HG02588 (cell line): Measurements from ENCODE around the gene SP140L.
"Not testable (repeated sequence)": the region's sequence is repeated elsewhere in the genome, so short reads cannot be mapped to it uniquely, and the experiment has no call there.

Experiments
- ATAC-seq: cut with Tn5 transposase; IDR thresholded peaks from one replicate; pipeline ENCODE4 v1.9.1; 2021; ENCODE audit warnings: mild to moderate bottlenecking, moderate library complexity; ENCODE audit not compliant: unreplicated experiment

The SP140L gene

DNA sequence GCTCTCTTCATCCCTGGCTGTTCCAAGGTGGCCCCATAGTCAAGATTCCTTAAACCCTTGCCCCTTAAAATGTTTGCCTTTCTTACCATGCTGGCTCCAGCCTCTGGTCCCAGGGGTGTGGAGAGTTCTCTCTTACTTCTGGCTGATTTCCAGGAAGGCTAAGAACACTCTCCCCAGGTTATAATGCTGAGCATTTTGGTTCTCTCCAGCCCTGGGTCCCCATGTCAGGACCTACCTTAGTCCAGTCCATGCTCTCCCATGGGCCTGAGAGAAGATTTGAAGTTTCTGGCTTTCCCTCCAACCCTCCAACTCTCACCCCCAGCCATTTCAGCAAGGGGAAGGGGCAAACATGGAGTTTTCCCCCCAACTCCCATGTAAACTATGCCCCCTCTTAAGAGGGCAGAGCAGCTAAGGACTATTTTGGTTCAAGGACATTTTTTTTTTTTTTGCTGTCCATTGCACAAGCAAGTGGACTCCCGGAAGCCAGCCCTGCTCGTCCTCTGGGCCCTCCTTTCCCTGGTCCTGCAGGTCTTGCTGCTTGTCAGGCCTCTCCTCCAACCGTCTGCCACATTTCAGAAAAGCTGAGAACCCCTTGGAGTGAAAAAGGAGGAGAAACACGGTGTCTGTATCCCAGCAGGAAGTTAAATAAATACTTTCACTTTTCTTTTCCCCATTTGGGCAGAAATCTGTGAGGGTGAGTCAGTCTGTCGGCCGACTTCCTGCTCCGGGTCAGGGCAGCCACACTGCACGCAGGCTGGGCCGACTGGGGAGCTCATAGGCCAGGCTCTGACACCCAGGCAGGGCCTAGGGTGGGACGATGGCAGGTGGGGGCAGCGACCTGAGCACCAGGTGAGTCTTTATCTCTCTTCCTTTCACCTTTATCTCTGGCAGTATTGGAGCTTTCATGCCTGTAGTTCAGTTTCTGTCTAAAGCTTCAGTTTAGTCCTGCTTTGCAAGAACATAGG lies at the start of gene SP140L:
Gene SP140L, plus strand, starts transcription at position 741 of the 965 bp plus-strand sequence. Its CDS starts 77 bp downstream, at position 818.
- peak; percentile 86 for ATAC-seq

DNA sequence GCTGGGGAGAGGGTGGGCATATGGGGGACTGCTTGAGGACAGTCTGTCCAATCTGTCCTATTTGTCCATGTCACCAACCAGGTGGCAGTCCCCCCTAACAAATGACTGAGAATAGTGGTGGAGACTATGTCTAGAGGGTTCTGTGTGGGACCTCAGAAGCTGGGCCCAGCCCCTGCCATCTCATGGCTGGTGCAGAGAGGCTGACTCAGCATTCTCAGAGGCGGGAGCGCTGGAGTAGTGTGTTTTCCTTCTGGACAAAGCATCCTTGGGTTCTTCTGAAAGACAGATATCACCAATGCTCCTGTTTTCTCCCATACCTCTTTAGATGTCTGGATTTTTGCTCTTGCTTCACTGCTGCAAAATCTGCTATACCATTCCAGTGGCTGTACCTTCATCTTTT lies 44.1 kb upstream of the SP140L start:
- no peak for ATAC-seq

DNA sequence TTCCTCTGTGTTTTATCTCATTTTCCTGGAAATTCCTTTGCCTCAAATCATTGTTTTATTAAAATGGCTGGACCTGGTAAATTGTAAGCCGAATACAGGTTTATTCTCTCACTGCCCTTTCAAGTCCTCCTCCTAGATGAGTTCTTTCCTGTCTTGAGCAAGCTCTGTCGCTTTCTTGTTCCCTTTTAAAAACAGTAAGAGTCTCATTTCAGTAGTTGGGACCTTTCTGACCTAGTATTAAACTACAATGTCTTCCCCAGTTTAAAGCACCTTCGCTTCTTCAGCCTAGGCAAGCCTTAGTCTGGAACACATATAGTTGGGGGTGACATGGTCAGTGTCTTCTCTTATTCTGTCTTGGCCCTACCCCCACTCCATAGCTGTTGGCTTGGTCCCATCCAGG lies 40.9 kb upstream of the SP140L start:
- no peak for ATAC-seq

DNA sequence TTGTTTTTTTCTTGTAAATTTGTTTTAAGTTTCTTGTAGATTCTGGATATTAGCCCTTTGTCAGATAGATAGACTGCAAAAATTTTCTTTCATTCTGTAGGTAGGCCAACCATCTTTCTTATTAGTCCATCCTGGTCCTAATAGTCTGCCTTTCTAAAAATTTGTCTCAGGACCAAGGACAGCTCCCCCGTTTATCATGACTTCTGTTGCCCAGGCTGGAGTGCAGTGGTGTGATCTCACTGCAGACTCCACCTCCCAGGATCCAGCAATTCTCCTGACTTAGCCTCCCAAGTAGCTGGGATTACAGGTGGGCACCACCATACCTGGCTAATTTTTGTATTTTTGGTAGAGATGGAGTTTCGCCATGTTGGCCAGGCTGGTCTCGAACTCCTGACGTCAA lies 37.7 kb upstream of the SP140L start:
- not testable (repeated sequence) for ATAC-seq

DNA sequence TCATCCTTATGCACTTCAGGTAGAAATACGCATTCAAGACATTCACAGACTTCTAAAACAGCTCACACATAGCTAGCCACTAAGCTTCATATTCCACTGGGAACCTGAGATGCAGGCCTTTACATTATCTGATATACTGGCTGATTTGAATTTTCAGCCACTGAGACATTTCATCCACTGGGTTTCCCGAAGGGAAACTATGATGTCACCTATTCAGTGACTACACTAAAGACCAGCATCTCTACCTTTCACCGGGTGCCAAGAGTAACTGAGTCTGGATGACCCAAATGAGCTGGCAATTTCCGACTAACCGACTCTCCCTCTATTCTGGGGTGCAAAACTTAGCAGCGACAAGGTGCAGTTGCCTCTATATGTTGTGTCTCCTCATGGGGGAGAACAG lies 31.8 kb upstream of the SP140L start:
- no peak for ATAC-seq

DNA sequence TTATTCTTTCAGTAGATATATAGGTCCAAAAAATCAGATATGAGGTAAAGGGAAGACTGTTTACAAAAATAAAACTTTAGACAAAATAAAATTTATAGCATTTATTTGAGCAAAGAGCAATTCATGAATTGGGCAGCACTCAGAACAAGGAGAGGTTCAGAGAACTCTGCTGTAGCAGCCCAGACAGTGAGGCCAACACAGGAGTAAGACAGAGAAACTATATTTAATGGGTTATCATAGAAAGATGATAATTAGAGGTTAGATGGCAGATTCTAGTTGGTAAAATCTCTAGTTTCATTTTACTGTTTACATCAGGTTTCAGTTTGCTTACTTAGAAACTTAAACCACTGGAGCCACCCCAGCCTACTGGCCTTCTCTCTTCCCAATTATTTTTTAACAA lies 30.1 kb upstream of the SP140L start:
- no peak for ATAC-seq

DNA sequence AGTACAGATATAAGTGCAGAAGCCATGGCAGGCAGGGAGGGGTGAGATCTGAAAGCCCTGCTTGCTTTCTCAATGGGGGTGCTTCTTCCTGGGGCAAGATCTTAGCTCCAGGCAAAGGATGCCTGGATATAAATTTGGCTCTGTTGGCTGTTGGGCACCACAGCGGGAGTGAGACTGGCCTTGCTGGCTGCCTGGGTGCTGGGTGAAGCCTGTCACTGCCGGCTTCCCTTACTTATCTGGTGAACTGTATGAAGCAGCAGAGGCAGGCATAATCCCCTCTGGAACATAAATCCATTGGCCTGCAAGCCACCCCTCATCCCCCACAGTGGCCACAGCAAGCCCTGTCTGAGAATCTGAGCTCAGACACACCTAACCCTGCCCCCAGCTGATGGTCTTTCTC lies 27.4 kb upstream of the SP140L start:
- ATAC-seq: no peak

DNA sequence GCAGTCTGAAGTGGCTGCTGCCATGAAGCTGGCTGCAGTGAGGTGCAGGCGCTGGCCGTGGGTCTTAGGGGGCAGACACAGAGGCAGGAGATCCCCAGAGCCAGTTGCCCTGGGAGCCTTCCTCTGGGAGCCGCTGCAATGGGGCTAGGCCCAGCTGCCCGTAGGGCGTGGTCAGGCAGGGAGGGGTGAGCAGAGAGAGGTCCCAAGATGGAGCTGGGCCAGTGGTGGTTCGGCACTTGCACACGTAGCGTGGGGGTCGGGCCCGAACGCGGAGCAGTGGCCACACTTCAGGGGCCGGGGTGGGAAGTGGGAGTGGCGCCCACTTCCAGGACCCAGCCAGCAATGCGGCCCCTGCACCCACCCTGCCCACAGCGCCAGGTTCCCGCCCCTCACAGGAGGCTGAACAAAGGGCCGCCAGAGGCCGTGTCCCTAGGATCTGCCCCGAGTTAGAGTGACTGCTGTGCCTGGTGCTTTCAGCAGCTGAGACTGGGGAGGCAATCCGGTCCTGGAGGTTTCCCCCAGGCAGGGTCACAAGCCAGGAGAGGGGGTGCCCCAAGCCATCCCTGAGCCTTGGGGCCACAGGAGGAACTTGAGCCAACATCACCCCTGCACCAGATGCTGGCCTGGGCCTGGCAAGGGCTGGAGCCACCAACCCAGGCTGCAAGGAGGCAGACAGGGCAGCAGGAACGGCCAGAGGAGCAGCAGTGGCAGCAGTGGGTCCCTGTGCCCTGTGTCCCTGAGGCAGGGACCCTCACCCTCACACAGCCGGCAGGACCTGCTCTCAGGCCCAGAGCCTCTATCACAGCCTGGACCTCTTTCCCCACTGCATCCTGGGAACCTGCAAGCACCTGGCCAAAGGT lies 21.3 kb upstream of the SP140L start:
- no peak for ATAC-seq

DNA sequence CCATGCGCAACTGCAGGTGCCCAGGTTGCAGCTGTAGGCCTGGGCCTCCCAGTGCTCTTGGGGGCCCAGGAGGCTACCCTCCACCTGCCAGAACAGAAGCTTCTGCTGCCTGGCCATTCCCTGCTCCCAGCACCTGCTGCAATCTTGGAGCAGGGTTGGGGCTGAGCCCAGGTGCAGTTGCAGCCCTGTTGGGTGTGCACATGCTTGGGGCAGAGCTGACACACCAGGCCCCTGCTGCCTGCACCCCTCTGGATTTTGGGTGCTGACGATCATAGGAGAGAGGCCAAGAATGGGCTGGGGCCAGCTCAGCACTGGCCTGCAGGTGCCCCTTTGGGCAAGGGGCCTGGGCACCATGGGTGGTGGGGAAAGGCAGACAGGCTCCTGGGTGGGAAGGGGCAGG lies 20.5 kb upstream of the SP140L start:
- ATAC-seq: no peak

DNA sequence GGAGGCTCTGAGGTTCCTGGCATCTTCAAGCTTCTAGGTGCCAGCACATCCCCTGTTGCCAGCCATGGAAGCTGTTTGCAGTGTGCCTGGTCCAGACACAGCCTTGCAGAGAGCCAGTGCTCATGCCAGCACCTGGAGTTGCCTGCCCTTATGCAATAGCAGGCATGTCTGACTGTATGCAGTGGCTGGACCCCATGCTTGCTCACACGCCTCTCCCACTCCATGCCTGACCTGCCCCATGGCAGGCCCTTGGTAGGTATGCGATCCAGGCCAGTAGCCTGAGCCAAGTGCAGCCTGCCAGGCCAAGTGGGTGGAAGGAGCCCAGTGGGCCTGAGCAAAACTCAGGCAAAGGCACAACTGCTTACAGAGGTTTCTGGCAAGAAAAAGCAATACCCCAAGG lies 19.5 kb upstream of the SP140L start:
- ATAC-seq: no peak

DNA sequence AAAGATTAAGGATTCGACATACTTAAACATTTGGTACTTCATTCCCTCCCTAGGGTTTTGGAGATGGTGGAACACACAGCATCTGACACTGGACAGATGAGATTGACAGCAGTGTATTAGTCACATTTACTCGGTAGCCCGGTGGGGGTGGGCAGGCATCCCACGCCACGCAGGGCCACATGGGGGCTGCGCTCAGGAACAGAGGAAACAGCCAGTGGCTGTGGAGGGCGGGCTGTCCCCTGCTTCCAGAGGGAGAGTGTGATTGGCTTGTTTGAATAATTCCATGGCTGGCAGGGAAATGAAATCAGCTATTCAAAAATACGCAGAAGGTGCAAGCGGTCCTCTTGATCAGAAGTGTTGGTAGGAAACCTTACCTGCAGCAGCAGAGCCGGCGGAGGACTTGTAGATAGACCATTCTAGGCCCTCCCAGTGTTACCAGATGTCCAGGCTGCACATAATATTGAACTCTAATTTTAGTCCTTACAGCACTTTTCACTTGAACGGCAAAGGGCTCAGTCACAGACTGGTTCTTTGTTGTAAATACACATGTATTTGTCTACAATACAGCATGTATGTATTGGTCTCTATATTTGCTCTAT lies 18.5 kb upstream of the SP140L start:
- no peak for ATAC-seq

DNA sequence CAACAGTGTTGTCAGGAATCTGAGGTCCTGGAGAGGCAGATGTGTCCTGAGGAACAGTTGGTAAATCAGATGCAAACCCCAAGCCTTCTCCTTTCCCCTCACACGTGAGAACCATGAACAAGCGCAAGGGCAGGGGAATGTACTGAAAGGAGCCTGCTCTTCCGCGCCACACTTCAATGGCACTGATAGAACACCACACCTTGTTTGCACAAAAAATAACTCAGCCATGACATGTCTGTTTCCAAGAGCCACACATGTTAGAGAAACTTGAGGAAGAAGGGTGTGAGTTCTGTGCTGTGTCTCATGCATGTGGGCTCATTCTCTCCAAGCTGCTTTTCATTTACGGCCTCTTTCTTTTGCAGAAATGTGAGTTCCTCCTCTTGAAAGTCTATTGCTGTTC lies 16.2 kb upstream of the SP140L start:
- ATAC-seq: not testable (repeated sequence)

DNA sequence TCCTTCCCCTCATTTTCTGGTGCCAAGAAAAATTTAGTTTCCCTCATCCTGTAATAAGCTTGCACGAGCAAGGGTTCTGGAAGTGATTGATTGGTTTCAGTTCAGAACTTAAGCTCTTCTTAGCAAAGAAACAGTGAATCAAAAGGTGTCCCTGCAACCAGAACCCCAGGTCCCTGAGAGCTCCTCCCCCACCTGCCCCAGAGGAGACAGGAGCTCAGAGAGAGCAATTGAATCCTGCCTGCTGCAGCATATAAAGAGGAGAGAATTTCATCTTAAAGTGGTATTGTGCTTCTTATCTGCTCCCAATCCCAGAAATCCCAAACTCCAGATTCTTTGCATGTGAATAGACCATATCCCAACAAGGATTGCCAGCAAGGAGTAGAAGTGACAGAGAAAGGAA lies 15.4 kb upstream of the SP140L start:
- ATAC-seq: not testable (repeated sequence)

DNA sequence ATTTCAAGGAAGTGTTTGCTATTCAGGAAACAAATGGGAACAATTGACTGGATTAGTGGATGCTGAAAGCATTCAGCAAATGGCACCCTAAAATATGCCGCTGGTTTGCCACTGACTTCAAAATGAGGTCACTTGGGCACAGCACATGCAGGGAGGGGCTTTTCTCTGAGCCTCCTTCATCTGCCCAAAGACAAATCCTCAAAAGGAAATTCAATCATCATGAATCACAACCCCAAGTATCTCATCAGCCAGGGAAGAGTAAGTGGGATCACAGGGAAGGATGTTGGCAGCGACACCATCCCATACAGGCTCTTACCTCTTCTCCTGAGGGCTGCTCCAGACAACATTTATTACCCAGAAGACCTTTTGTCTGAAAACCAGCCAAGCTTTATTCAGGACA lies 14.4 kb upstream of the SP140L start:
- ATAC-seq: no peak

DNA sequence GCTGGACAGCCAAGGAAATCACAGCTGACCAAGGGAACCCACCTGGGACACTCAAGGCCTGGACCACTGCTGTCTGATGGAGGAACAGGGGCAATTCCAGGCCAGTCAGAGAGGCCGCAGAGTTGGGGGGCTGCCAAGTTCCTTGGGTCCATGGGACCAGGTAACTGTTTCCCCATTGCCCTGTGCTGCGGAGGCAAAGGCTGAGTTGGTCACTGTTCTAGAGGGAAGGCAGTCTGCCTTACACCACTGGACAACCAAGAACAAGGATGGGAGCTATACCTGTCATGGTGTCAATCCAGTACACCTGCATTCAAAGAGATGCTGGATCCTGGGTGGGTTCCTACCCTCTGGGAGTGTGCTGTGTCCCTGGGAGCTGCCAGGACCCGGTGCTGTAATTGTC lies 9.6 kb upstream of the SP140L start:
- ATAC-seq: no peak

DNA sequence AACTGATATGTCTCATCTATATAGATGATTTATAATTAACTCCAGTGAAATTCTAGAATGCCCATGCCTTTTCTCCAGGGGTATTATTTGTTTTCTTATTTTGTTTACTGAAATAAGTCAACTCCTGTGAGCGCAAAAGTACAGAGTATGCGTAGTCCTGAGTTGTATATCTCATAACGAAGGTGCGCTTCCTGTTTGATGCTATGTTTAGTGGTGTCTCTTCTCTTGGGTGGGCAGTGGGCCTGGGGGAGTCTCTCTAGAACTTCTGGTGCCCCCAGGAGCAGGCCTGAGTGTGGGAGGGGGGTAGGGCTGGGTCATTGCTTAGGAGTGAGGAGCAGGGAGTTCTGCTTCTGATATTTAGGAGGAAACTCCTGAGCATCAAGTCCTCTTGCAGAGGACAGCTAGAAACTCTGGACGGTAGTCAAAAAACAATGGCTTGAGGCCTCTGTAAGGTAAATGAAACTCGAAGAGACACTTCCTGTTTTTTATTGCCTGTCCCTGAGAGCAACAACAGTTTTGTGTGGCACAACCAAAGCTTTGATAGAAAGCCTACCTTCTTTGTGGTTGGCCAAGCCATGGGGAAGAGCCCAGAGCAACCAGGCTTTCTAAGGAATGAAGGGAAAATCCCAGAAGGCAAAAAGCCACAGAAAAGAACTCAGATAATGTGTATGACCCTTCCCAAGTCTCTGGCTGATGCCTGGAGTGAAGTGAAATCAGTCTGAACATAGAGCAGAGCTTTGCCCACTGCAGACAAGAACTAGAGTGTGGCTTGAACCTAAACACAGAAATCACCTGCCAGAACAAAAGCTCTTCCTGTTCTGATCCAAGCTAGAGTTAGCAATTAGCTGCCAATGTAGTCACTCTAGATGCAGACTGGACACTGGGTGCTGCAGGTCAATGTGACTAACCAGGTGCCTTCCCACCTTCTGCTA lies 8.5 kb upstream of the SP140L start:
- peak; percentile 36 for ATAC-seq

DNA sequence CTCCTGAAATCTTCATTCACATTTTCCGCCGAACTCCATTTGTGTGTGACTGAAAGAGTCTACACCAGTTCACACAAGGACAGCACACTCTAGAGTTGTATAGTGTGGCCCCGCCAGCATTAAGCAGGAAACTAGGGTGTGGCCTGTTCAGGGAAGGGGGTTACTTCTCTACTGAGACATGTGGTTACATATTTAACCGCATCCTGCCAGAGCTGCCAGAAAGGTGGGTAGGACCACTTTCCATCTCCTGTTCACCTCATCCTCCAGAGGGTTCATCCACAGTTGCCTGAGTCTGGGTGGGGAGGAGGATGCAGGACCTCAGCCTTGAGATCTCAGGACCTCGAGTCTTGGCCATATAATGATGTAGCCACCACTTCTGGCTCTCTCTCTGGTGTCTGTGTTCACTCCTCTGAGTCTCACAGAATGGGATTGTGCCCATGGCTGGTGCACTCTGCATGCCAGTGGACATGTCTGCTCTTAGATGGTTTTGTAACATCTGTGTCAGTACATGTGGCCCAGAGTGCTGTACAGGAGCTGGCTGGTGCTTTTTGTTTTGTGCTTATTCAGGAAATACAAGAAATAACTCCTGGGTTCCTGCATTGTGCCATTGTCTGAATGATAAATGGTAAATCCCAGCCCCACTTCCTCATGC lies 7.7 kb upstream of the SP140L start:
- ATAC-seq: peak; percentile 64

DNA sequence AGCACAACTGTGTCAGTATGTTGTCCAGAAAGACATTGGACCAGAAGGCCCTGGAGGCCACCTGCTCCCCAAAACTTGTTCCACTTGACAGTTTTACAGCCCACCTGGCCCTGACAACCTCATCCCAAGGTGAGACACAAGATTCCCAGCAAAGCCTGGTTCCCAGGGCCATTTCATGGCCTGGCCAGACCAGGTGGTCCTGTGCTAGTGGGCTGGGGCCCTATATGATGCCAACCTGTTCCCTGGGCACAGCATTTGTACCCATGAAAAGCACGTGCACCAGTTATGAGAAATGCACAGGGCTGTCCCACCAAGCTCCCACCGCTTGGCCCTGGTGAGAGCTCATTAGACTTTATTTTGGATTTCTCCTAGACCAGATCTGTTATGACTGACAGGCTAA lies 6.0 kb upstream of the SP140L start:
- no peak for ATAC-seq

DNA sequence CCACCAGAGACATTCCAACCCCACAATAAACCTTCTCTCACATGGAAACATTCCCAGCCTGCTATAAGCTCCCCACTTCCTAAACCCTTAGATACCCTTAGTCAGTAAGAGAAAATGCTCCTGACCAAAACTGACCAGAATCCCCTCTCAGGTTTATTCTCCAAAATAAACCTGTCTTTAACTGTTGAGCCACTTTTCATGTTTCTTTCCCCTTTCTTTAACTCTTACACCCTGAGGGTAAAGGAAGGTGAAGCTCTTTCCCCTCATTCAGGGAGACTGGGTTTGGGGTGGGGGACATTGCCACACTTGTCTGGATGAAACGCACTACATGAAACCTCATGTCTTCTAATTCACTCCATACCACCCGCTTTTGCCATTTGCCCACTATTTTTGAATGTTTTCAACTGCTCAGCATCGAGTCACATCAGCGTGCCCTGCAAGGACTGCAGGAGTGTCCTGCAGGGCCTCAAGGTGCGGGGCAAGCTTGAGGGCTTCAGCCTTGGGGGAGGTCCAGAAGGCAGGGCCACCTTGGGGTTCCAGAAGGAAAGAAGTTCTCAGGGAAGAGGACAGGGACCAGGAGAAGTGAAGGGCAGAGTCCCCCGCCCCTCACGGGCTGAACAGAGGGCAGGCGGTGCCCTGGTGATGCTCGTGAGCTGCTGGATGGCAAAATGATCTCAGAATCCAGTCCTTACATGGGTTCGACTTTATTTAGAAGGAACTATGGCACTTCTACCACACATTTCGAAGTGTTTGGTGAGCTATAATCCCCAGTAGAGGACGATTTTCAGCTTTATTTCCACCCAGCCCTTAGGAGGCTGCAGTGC lies 4.2 kb upstream of the SP140L start:
- no peak for ATAC-seq
